ENCODE data around the gene DOK6.

DOK6 gene

DNA sequence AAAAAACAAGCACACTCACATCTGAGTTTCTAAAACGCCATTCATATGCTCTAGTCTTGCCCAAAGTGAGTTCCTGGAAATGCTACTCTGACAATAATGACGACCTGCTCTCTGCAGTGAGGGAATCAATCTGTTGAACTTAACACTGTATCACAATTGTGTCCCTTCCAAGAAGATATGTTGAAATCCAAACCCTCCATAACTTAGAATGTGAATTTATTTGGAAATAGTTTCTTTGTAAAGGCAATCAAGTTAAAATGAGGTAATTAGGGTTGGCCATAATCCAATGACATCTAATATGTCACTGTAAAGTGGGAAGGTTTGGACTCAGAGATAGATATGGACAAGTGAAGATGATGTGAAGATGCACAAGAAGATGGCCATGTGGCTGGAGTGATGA lies 282.5 kb downstream of the DOK6 start:
- WGBS (ENCODE audit: insufficient coverage) = no CpG with 5 or more reads among the region's 2 CpGs

DNA sequence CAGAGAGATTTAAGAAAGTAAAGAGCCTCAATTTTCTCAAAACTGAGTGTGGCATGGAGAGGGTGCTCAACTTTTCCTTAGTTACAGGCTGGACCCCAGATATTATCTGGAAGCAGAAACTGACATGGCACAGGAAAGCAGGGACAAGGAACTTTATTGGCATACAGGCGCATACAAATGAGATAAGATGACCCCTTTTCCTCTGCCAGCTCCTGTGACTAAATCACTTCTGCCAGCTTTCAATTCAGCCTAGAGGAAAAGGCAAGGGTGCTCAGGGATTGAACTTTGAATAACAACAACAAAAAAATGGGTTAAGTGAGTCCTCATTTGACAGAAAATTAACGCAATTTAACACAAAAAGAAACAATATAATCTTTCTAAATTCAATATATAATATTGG lies 284.1 kb downstream of the DOK6 start:
- H3K36me3 ChIP-seq (ENCODE audit: control insufficient read depth in 4 of 4, insufficient read depth in 4 of 4, low read length in 3 of 4) = peaks cover 0 to 3% (median 0%) of the 10 kb centered on the region in 4 experiments
- H3K4me3 ChIP-seq (ENCODE audit: control insufficient read depth in 1 of 7, extremely low read depth in 1 of 7, insufficient read depth in 4 of 7, low read depth in 2 of 7, low read length in 6 of 7) = no peak overlapping the region
- CTCF ChIA-PET = no interaction called here
- WGBS (ENCODE audit: insufficient coverage) = 71% methylated on average over 1 of the region's 2 CpGs
- POLR2A ChIA-PET = no interaction called here
- no peaks in the 10 kb centered on the region for H3K4me1 ChIP-seq (ENCODE audit: control extremely low read depth in 1 of 4, control insufficient read depth in 4 of 4, insufficient read depth in 4 of 4, low read length in 3 of 4)
- no peak overlapping the region for H3K27ac ChIP-seq (ENCODE audit: insufficient read depth in 1 of 2, low read depth in 1 of 2, low read length in 2 of 2, poor library complexity in 1 of 2, severe bottlenecking in 2 of 2)
- H3K27me3 ChIP-seq (replicated peaks in 2 of 5; ENCODE audit: control insufficient read depth in 4 of 5, insufficient read depth in 5 of 5, low read length in 4 of 5) = no peaks in the 10 kb centered on the region
- H3K9me3 ChIP-seq (ENCODE audit: control extremely low read depth in 1 of 5, control insufficient read depth in 4 of 5, insufficient read depth in 2 of 5, low read depth in 1 of 5, low read length in 4 of 5) = no peaks in the 10 kb centered on the region
- DNase-seq = no peak

More for the DNA sequence above, 282.5 kb downstream of the DOK6 start:
- ChIA-PET POLR2A (no interaction called here), CTCF (no interaction called here)
- Histone ChIP-seq H3K36me3 (ENCODE audit: control insufficient read depth in 4 of 4, insufficient read depth in 4 of 4, low read length in 3 of 4) (peaks cover 0 to 3% (median 0%) of the 10 kb centered on the region in 4 experiments), H3K9me3 (ENCODE audit: control extremely low read depth in 1 of 5, control insufficient read depth in 4 of 5, insufficient read depth in 2 of 5, low read depth in 1 of 5, low read length in 4 of 5) (no peaks in the 10 kb centered on the region), H3K27ac (ENCODE audit: insufficient read depth in 1 of 2, low read depth in 1 of 2, low read length in 2 of 2, poor library complexity in 1 of 2, severe bottlenecking in 2 of 2) (no peak overlapping the region), H3K4me1 (ENCODE audit: control extremely low read depth in 1 of 4, control insufficient read depth in 4 of 4, insufficient read depth in 4 of 4, low read length in 3 of 4) (no peaks in the 10 kb centered on the region), H3K27me3 (replicated peaks in 2 of 5; ENCODE audit: control insufficient read depth in 4 of 5, insufficient read depth in 5 of 5, low read length in 4 of 5) (no peaks in the 10 kb centered on the region), H3K4me3 (ENCODE audit: control insufficient read depth in 1 of 7, extremely low read depth in 1 of 7, insufficient read depth in 4 of 7, low read depth in 2 of 7, low read length in 6 of 7) (no peak overlapping the region)
- DNase-seq = no peak

DNA sequence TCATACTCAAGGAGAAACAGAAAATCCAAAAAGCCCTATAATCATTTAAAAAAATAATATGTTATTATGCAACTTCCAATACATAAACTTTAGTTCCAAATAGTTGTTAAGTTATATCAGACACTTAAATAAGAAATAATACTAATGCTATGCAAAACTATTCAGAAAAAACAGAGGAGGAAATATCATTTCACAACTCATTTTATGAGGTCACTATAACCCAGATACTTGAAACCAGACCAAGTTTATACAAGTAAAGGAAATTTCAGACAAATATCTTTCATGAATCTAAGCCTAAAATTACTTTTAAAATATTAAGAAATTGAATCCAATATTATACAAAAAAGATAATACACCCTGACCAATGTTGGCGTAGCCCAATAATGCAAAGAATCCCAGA lies 286.2 kb downstream of the DOK6 start:
- ChIA-PET CTCF (no interaction called here), POLR2A (no interaction called here)
- H3K9me3 ChIP-seq (ENCODE audit: control extremely low read depth in 1 of 5, control insufficient read depth in 4 of 5, insufficient read depth in 2 of 5, low read depth in 1 of 5, low read length in 4 of 5) = no peaks in the 10 kb centered on the region
- H3K27ac ChIP-seq (ENCODE audit: insufficient read depth in 1 of 2, low read depth in 1 of 2, low read length in 2 of 2, poor library complexity in 1 of 2, severe bottlenecking in 2 of 2) = no peak overlapping the region
- no peak for DNase-seq
- no CpG with 5 or more reads among the region's 1 CpG for WGBS (ENCODE audit: insufficient coverage)
- peaks cover 0 to 3% (median 0%) of the 10 kb centered on the region in 4 experiments for H3K36me3 ChIP-seq (ENCODE audit: control insufficient read depth in 4 of 4, insufficient read depth in 4 of 4, low read length in 3 of 4)
- H3K4me3 ChIP-seq (ENCODE audit: control insufficient read depth in 1 of 7, extremely low read depth in 1 of 7, insufficient read depth in 4 of 7, low read depth in 2 of 7, low read length in 6 of 7) = no peak overlapping the region
- H3K27me3 ChIP-seq (replicated peaks in 2 of 5; ENCODE audit: control insufficient read depth in 4 of 5, insufficient read depth in 5 of 5, low read length in 4 of 5) = no peaks in the 10 kb centered on the region
- H3K4me1 ChIP-seq (ENCODE audit: control extremely low read depth in 1 of 4, control insufficient read depth in 4 of 4, insufficient read depth in 4 of 4, low read length in 3 of 4) = no peaks in the 10 kb centered on the region

DNA sequence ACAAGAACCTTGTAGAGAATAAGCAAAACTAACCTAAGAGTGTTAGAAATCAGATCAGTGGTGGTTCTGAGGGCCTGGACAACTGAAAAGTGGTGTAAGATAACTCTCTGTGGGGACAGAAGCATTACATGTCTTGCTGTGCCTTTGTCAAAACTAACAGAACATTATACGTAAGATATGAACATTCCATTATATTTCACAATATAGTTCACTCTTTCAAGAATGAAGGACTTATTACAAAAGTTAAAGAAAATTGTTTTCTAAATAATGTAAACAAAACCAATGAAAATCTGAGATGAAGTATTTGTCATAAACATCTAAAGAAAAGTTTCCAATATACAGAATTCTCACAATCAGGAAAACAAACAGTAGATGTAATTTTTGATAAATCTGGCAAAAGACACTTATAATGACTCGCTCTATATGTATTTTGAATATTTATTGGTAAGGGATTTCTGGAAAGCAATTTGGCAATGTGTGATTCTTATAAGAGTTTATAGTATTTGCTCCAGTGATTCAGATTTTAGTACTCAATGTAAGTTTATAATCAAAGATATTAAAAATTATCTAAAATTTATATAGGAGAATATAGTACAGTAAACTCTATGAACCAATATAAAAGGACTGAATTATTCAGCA lies 288.6 kb downstream of the DOK6 start:
- WGBS (ENCODE audit: insufficient coverage) = no CpG with 5 or more reads among the region's 2 CpGs
- H3K27ac ChIP-seq (ENCODE audit: insufficient read depth in 1 of 2, low read depth in 1 of 2, low read length in 2 of 2, poor library complexity in 1 of 2, severe bottlenecking in 2 of 2) = no peak overlapping the region
- H3K9me3 ChIP-seq (ENCODE audit: control extremely low read depth in 1 of 5, control insufficient read depth in 4 of 5, insufficient read depth in 2 of 5, low read depth in 1 of 5, low read length in 4 of 5) = no peaks in the 10 kb centered on the region
- H3K4me1 ChIP-seq (ENCODE audit: control extremely low read depth in 1 of 4, control insufficient read depth in 4 of 4, insufficient read depth in 4 of 4, low read length in 3 of 4) = no peaks in the 10 kb centered on the region
- H3K4me3 ChIP-seq (ENCODE audit: control insufficient read depth in 1 of 7, extremely low read depth in 1 of 7, insufficient read depth in 4 of 7, low read depth in 2 of 7, low read length in 6 of 7) = no peak overlapping the region
- POLR2A ChIA-PET = no interaction called here
- CTCF ChIA-PET = no interaction called here
- no peak for DNase-seq
- no peaks in the 10 kb centered on the region for H3K27me3 ChIP-seq (replicated peaks in 2 of 5; ENCODE audit: control insufficient read depth in 4 of 5, insufficient read depth in 5 of 5, low read length in 4 of 5)
- H3K36me3 ChIP-seq (ENCODE audit: control insufficient read depth in 4 of 4, insufficient read depth in 4 of 4, low read length in 3 of 4) = no peaks in the 10 kb centered on the region

DNA sequence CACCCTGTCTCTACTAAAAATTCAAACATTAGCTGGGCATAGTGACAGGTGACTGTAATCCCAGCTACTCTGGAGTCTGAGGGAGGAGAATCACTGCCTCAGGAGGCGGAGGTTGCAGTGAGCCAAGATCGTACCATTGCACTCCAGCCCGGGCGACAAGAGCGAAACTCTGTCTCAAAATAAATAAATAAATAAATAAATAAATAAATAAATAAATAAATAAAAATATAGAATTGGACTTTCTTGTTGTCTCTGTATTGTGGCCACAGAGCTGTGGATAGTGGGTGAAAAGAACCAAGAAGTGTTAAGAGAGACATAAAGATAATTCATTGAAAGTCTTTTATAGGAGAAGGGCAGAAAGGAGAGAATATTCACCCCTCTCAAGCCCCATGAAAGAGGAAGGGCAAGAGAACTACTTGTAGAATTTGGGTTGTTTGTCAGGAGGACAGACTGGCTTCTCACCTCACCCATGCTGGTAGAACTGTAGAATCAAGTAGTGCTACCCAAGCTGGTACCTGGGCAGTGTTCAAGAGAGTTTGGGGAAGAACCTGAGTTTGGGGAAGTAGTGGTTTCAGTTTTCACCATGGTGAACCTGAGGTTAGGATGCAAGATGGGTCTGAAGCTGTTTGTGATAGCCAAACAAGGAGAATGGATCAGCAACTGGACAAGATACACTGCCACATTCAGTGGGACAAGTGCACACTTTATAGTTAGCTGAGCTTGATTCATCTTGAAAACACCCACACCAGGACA lies 290.5 kb downstream of the DOK6 start:
- Histone ChIP-seq H3K36me3 (ENCODE audit: control insufficient read depth in 4 of 4, insufficient read depth in 4 of 4, low read length in 3 of 4) (no peaks in the 10 kb centered on the region), H3K27me3 (replicated peaks in 2 of 5; ENCODE audit: control insufficient read depth in 4 of 5, insufficient read depth in 5 of 5, low read length in 4 of 5) (no peaks in the 10 kb centered on the region), H3K27ac (ENCODE audit: insufficient read depth in 1 of 2, low read depth in 1 of 2, low read length in 2 of 2, poor library complexity in 1 of 2, severe bottlenecking in 2 of 2) (no peak overlapping the region), H3K9me3 (ENCODE audit: control extremely low read depth in 1 of 5, control insufficient read depth in 4 of 5, insufficient read depth in 2 of 5, low read depth in 1 of 5, low read length in 4 of 5) (no peaks in the 10 kb centered on the region), H3K4me3 (ENCODE audit: control insufficient read depth in 1 of 7, extremely low read depth in 1 of 7, insufficient read depth in 4 of 7, low read depth in 2 of 7, low read length in 6 of 7) (no peak overlapping the region), H3K4me1 (ENCODE audit: control extremely low read depth in 1 of 4, control insufficient read depth in 4 of 4, insufficient read depth in 4 of 4, low read length in 3 of 4) (no peaks in the 10 kb centered on the region)
- WGBS (ENCODE audit: insufficient coverage) = no CpG with 5 or more reads among the region's 5 CpGs
- DNase-seq = no peak
- CTCF ChIA-PET = no interaction called here
- POLR2A ChIA-PET = no interaction called here

DNA sequence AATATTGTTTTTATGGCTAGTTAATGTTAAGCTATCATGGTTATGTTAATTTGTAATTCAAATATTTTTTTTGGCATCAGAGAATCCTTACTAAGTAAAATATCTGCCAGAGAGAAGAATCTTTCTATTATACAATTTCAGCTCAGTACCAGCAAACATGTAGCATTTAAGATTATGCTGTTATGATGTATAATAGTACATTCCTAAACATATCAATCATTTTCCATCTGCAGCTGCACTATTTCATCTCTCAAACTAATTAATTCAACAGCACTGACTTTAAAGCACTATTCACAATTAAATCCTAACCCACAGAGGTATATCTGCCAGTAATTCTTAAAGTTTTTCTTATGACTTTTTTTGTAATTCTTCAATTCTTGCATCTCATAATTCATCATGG lies 296.4 kb downstream of the DOK6 start:
- DNase-seq = no peak
- POLR2A ChIA-PET = no interaction called here
- Histone ChIP-seq H3K36me3 (ENCODE audit: control insufficient read depth in 4 of 4, insufficient read depth in 4 of 4, low read length in 3 of 4) (no peaks in the 10 kb centered on the region), H3K27ac (ENCODE audit: insufficient read depth in 1 of 2, low read depth in 1 of 2, low read length in 2 of 2, poor library complexity in 1 of 2, severe bottlenecking in 2 of 2) (no peak overlapping the region), H3K4me3 (ENCODE audit: control insufficient read depth in 1 of 7, extremely low read depth in 1 of 7, insufficient read depth in 4 of 7, low read depth in 2 of 7, low read length in 6 of 7) (no peak overlapping the region), H3K27me3 (replicated peaks in 2 of 5; ENCODE audit: control insufficient read depth in 4 of 5, insufficient read depth in 5 of 5, low read length in 4 of 5) (no peaks in the 10 kb centered on the region), H3K4me1 (ENCODE audit: control extremely low read depth in 1 of 4, control insufficient read depth in 4 of 4, insufficient read depth in 4 of 4, low read length in 3 of 4) (no peaks in the 10 kb centered on the region), H3K9me3 (ENCODE audit: control extremely low read depth in 1 of 5, control insufficient read depth in 4 of 5, insufficient read depth in 2 of 5, low read depth in 1 of 5, low read length in 4 of 5) (no peaks in the 10 kb centered on the region)
- CTCF ChIA-PET = no interaction called here

DNA sequence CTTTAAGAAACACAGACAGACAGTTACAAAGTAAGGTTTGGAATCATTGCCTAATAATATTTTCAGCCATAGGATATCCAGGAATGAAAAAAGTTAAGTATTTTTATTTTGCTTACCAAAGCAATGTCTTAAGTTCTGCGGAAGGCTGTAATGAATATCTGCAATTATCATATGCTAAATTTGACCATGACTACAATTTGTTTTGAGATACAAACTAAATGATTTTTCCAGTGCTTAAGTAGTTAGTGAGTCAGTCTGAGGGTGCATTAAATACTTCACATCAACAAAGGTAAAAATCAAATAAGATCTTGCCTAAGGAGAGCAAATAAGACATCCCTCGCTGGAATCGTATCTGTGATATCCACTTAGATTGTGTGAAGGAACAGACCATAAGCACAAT lies 297.0 kb downstream of the DOK6 start:
- Histone ChIP-seq H3K36me3 (ENCODE audit: control insufficient read depth in 4 of 4, insufficient read depth in 4 of 4, low read length in 3 of 4) (no peaks in the 10 kb centered on the region), H3K27ac (ENCODE audit: insufficient read depth in 1 of 2, low read depth in 1 of 2, low read length in 2 of 2, poor library complexity in 1 of 2, severe bottlenecking in 2 of 2) (no peak overlapping the region), H3K4me1 (ENCODE audit: control extremely low read depth in 1 of 4, control insufficient read depth in 4 of 4, insufficient read depth in 4 of 4, low read length in 3 of 4) (no peaks in the 10 kb centered on the region), H3K9me3 (ENCODE audit: control extremely low read depth in 1 of 5, control insufficient read depth in 4 of 5, insufficient read depth in 2 of 5, low read depth in 1 of 5, low read length in 4 of 5) (no peaks in the 10 kb centered on the region), H3K27me3 (replicated peaks in 2 of 5; ENCODE audit: control insufficient read depth in 4 of 5, insufficient read depth in 5 of 5, low read length in 4 of 5) (no peaks in the 10 kb centered on the region), H3K4me3 (ENCODE audit: control insufficient read depth in 1 of 7, extremely low read depth in 1 of 7, insufficient read depth in 4 of 7, low read depth in 2 of 7, low read length in 6 of 7) (no peak overlapping the region)
- WGBS (ENCODE audit: insufficient coverage) = 100% methylated on average over 2 of the region's 3 CpGs
- DNase-seq = no peak
- ChIA-PET CTCF (no interaction called here), POLR2A (no interaction called here)

Measured in common myeloid progenitor, CD34-positive (primary cell).